ENCODE results near the gene DLGAP1.

GRCh38 chr18:4242431-4243161 lies 212.5 kb downstream of the DLGAP1 start:
- TF ChIP-seq CTCF (IDR thresholded peaks at IDR 0.05; ENCODE audit: low read depth, low read length), result no peak
- TF ChIP-seq EZH2phosphoT487 (IDR thresholded peaks at IDR 0.05; ENCODE audit: low read depth), result no peak
